ENCODE results near the gene ZNF385C. TPM values are rescaled to one million over a fixed set of nuclear protein-coding genes. Genes with fewer than 3 reads are reported as not detected.
A peak's percentile ranks its signal among the peaks of the same experiment; 100 is the strongest.

ZNF385C gene
- total and polyA plus RNA-seq, 2 of the 13 experiments (the other 11 are each of a cell fraction or from before 2014, with no cell fraction given) = 2.3 to 6.1 TPM

DNA sequence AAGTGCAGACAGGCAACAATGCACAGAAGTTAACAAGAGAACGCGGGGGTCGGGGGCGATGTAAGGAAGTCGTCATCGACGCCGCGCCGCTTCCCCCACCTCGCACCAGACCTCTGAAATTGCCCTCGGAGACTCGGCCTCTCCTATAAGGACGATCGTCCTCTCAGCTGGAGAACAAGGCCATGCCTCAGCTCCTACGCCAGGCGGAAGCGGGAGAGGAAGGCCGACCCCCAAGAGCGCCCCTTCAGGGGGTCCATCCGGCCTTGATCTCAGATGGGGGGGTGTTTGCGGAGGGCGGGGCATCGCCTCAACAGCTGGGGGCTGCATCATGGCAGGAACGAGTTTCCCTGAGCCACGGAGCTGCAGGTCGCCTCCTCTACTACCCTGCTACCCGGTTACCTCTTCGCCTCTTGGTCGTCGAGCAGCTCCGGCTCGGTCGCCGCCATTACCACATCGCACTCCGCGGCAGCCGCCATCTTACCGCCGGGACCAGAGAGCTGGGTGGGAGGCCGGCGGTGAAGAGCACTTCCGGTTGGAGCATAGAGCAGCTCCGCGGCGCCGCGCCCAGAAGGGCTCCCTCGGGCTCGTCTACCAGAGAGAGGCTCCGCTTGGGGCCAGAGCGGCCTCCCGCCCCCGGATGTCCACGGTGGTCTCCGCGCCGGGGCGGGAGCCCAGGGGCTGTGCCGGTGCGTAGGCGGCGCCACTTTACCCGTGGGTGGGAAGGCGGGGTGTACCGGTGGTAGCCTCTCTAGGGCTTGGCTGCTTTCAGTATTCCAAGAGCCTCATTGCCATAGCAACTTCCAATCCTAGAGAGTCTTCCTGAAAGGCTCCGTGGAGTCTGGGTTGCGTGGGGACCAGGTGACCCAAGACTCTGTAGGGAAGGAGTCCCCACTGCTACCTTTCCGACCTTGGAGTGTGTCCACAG, 81.1 kb downstream of the ZNF385C start, which contains the start of gene DNAJC7 (continued):
- TF ChIP-seq YEATS2 (CRISPR knock-in tag; IDR thresholded peaks at IDR 0.05; ENCODE audit: borderline replicate concordance) (peak; percentile 95), SKI (IDR thresholded peaks at IDR 0.05; ENCODE audit: partially characterized antibody) (peak; percentile 70), HNF4A (CRISPR knock-in tag; IDR thresholded peaks at IDR 0.05) (no peak; the same call in 1 of the 2 replicates), PHF8 (CRISPR knock-in tag; IDR thresholded peaks at IDR 0.05) (peak; percentile 97), CAMTA2 (CRISPR knock-in tag; IDR thresholded peaks at IDR 0.05; ENCODE audit: borderline replicate concordance) (0 out of 2 replicates have a peak, but pooled peaks have one; percentile 66), ZNF788 (CRISPR knock-in tag; IDR thresholded peaks at IDR 0.05; ENCODE audit: borderline replicate concordance) (peak; percentile 85)
- TF ChIP-seq, protein P1, sequence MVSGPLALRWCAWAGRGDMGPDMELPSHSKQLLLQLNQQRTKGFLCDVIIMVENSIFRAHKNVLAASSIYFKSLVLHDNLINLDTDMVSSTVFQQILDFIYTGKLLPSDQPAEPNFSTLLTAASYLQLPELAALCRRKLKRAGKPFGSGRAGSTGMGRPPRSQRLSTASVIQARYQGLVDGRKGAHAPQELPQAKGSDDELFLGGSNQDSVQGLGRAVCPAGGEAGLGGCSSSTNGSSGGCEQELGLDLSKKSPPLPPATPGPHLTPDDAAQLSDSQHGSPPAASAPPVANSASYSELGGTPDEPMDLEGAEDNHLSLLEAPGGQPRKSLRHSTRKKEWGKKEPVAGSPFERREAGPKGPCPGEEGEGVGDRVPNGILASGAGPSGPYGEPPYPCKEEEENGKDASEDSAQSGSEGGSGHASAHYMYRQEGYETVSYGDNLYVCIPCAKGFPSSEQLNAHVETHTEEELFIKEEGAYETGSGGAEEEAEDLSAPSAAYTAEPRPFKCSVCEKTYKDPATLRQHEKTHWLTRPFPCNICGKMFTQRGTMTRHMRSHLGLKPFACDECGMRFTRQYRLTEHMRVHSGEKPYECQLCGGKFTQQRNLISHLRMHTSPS (CRISPR knock-in tag; IDR thresholded peaks at IDR 0.05; ENCODE audit: low read depth) = no peak; the same call in 1 of the 2 replicates
- TF ChIP-seq, protein P2, sequence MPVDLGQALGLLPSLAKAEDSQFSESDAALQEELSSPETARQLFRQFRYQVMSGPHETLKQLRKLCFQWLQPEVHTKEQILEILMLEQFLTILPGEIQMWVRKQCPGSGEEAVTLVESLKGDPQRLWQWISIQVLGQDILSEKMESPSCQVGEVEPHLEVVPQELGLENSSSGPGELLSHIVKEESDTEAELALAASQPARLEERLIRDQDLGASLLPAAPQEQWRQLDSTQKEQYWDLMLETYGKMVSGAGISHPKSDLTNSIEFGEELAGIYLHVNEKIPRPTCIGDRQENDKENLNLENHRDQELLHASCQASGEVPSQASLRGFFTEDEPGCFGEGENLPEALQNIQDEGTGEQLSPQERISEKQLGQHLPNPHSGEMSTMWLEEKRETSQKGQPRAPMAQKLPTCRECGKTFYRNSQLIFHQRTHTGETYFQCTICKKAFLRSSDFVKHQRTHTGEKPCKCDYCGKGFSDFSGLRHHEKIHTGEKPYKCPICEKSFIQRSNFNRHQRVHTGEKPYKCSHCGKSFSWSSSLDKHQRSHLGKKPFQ (CRISPR knock-in tag; IDR thresholded peaks at IDR 0.05; ENCODE audit: insufficient replicate concordance) = peak; percentile 88
- TF ChIP-seq, protein P3, sequence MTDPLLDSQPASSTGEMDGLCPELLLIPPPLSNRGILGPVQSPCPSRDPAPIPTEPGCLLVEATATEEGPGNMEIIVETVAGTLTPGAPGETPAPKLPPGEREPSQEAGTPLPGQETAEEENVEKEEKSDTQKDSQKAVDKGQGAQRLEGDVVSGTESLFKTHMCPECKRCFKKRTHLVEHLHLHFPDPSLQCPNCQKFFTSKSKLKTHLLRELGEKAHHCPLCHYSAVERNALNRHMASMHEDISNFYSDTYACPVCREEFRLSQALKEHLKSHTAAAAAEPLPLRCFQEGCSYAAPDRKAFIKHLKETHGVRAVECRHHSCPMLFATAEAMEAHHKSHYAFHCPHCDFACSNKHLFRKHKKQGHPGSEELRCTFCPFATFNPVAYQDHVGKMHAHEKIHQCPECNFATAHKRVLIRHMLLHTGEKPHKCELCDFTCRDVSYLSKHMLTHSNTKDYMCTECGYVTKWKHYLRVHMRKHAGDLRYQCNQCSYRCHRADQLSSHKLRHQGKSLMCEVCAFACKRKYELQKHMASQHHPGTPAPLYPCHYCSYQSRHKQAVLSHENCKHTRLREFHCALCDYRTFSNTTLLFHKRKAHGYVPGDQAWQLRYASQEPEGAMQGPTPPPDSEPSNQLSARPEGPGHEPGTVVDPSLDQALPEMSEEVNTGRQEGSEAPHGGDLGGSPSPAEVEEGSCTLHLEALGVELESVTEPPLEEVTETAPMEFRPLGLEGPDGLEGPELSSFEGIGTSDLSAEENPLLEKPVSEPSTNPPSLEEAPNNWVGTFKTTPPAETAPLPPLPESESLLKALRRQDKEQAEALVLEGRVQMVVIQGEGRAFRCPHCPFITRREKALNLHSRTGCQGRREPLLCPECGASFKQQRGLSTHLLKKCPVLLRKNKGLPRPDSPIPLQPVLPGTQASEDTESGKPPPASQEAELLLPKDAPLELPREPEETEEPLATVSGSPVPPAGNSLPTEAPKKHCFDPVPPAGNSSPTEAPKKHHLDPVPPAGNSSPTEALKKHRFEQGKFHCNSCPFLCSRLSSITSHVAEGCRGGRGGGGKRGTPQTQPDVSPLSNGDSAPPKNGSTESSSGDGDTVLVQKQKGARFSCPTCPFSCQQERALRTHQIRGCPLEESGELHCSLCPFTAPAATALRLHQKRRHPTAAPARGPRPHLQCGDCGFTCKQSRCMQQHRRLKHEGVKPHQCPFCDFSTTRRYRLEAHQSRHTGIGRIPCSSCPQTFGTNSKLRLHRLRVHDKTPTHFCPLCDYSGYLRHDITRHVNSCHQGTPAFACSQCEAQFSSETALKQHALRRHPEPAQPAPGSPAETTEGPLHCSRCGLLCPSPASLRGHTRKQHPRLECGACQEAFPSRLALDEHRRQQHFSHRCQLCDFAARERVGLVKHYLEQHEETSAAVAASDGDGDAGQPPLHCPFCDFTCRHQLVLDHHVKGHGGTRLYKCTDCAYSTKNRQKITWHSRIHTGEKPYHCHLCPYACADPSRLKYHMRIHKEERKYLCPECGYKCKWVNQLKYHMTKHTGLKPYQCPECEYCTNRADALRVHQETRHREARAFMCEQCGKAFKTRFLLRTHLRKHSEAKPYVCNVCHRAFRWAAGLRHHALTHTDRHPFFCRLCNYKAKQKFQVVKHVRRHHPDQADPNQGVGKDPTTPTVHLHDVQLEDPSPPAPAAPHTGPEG (CRISPR knock-in tag; IDR thresholded peaks at IDR 0.05) = peak; percentile 42
- TF ChIP-seq, protein P4, sequence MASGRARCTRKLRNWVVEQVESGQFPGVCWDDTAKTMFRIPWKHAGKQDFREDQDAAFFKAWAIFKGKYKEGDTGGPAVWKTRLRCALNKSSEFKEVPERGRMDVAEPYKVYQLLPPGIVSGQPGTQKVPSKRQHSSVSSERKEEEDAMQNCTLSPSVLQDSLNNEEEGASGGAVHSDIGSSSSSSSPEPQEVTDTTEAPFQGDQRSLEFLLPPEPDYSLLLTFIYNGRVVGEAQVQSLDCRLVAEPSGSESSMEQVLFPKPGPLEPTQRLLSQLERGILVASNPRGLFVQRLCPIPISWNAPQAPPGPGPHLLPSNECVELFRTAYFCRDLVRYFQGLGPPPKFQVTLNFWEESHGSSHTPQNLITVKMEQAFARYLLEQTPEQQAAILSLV (CRISPR knock-in tag; IDR thresholded peaks at IDR 0.05; ENCODE audit: borderline replicate concordance) = peak; percentile 82; the same call in 1 of the 2 replicates
- TF ChIP-seq, protein P5, sequence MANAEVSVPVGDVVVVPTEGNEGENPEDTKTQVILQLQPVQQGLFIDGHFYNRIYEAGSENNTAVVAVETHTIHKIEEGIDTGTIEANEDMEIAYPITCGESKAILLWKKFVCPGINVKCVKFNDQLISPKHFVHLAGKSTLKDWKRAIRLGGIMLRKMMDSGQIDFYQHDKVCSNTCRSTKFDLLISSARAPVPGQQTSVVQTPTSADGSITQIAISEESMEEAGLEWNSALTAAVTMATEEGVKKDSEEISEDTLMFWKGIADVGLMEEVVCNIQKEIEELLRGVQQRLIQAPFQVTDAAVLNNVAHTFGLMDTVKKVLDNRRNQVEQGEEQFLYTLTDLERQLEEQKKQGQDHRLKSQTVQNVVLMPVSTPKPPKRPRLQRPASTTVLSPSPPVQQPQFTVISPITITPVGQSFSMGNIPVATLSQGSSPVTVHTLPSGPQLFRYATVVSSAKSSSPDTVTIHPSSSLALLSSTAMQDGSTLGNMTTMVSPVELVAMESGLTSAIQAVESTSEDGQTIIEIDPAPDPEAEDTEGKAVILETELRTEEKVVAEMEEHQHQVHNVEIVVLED (CRISPR knock-in tag; IDR thresholded peaks at IDR 0.05; ENCODE audit: borderline replicate concordance) = peak; percentile 87
